HEK293T (cell line): ENCODE results near the gene MT1A.

Source experiments
- CTCF ChIA-PET: fragments of 350-600 bp; formaldehyde crosslinking; extraction: SDS; loops from one replicate; lab custom pipeline; 2021; ENCODE audit warnings: antibody characterized with exemption, inconsistent platforms; lab: Yijun Ruan, JAX
- POLR2A ChIA-PET: fragments of 350-600 bp; formaldehyde crosslinking; extraction: SDS; loops from one replicate; lab custom pipeline; 2020; ENCODE audit warnings: antibody characterized with exemption, inconsistent platforms; lab: Yijun Ruan, JAX
- DNase-seq: peaks from one replicate; pipeline ENCODE4 v3.0.0; 2012; ENCODE audit warnings: mixed read lengths; ENCODE audit errors: extremely low spot score
- ARNT ChIP-seq: fragments of 450-650 bp; IDR thresholded peaks from 2 replicates; pipeline ENCODE4 v1.6.1; 2017; ENCODE audit warnings: mild to moderate bottlenecking
- CTBP1 ChIP-seq: fragments of 450-650 bp; IDR thresholded peaks from 2 replicates; pipeline ENCODE4 v1.6.1; 2016; ENCODE audit warnings: borderline replicate concordance
- FOXA1 ChIP-seq: fragments of 450-650 bp; IDR thresholded peaks from 2 replicates; pipeline ENCODE4 v1.6.1; 2016; ENCODE audit warnings: mild to moderate bottlenecking
- FOXK2 ChIP-seq: fragments of 450-650 bp; IDR thresholded peaks from 2 replicates; pipeline ENCODE4 v1.6.1; 2016; ENCODE audit warnings: mild to moderate bottlenecking
- FOXM1 ChIP-seq: fragments of 450-650 bp; IDR thresholded peaks from 2 replicates; pipeline ENCODE4 v1.6.1; 2017; ENCODE audit warnings: mild to moderate bottlenecking, borderline replicate concordance
- HDGF ChIP-seq: fragments of 450-650 bp; IDR thresholded peaks from 2 replicates; pipeline ENCODE4 v1.6.1; 2017; ENCODE audit warnings: antibody characterized with exemption, borderline replicate concordance
- L3MBTL2 ChIP-seq: fragments of 450-650 bp; conservative IDR thresholded peaks from 2 replicates; pipeline ENCODE4 v1.6.1; 2016; ENCODE audit warnings: mild to moderate bottlenecking
- LEF1 ChIP-seq: fragments of 450-650 bp; IDR thresholded peaks from 2 replicates; pipeline ENCODE4 v1.6.1; 2017; ENCODE audit warnings: mild to moderate bottlenecking, borderline replicate concordance
- NFRKB ChIP-seq: fragments of 450-650 bp; IDR thresholded peaks from 2 replicates; pipeline ENCODE4 v1.6.1; 2016; ENCODE audit warnings: mild to moderate bottlenecking, moderate library complexity
- SP1 ChIP-seq: fragments of 450-650 bp; IDR thresholded peaks from 2 replicates; pipeline ENCODE4 v1.6.1; 2017
- SUZ12 ChIP-seq: fragments of 450-650 bp; IDR thresholded peaks from 2 replicates; pipeline ENCODE4 v1.6.1; 2016; ENCODE audit warnings: mild to moderate bottlenecking
- TARDBP ChIP-seq: fragments of 450-650 bp; IDR thresholded peaks from 2 replicates; pipeline ENCODE4 v1.6.1; 2016
- ZNF384 ChIP-seq: fragments of 450-650 bp; IDR thresholded peaks from 2 replicates; pipeline ENCODE4 v1.6.1; 2016

Gene MT1A

DNA sequence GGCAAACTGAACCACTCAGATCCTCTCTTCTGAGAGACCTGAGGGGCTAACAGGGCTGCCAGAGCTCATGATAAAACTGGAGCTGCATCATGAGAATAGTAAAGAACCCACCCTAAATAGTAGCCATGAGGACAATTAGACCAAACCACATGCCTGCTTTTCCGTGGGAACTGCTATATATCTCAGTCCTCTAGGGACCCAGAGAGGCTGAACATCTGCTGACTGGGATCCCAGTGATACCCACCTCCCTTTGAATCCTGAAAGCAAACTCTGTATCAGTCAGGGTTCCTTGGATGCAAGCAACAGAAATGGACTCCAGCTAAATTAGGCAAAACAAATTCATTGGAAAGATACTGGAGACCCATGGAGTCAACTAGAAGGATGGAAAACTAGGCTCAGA lies 50.3 kb downstream of the MT1A start:
- DNase-seq, result no peak
- ChIA-PET CTCF (no interaction called here), POLR2A (no interaction called here)
- TF ChIP-seq LEF1 (no peak), TARDBP (no peak), NFRKB (no peak), FOXK2 (no peak), HDGF (no peak), SP1 (no peak), FOXA1 (no peak), CTBP1 (no peak), L3MBTL2 (no peak), FOXM1 (no peak), SUZ12 (no peak)

DNA sequence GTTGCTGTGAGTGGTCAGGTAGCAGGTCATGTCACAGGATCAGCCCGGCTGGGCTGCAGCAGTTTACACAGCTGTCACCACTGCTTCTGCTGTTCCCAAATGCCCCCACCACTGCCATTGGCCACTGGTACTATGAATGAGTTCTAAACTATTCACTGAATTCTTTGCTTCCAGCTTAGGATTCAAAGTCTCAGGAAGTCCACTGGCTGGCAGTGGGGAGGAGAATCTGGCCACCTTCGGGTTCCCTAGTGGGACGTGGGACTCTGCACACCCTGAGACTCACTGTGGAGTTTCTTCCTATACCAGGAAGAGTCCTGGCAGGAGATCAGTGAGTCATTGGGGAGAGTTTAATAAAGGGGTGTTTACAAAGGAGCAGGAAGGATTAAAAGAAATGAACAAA lies 50.7 kb downstream of the MT1A start:
- ChIA-PET CTCF (no interaction called here), POLR2A (no interaction called here)
- TF ChIP-seq ARNT (no peak), ZNF384 (no peak)
- no peak for DNase-seq
